SK-N-MC (cell line): Measurements from ENCODE around the gene WRNIP1.

ENCODE experiments used
- DNase-seq: peaks from one replicate; pipeline ENCODE4 v3.0.0-alpha.2; 2011; ENCODE audit warnings: low read depth, low spot score
- H3K27ac ChIP-seq: fragments of 200-600 bp; sonication (generic); 2 replicates; pipeline ENCODE4 v1.5.1; 2016; ENCODE audit warnings: mixed run types
- H3K36me3 ChIP-seq: fragments of 200-600 bp; sonication (generic); 2 replicates; pipeline ENCODE4 v1.6.1; 2017; ENCODE audit warnings: antibody characterized with exemption, low read length, mixed read lengths; ENCODE audit not compliant: insufficient read depth
- H3K4me3 ChIP-seq: fragments of 200-600 bp; sonication (generic); 2 replicates; pipeline ENCODE4 v1.5.1; 2016
- H3K9ac ChIP-seq: fragments of 200-600 bp; sonication (generic); 2 replicates; pipeline ENCODE4 v1.8.0; 2017; ENCODE audit warnings: mixed run types, mixed read lengths; ENCODE audit not compliant: insufficient read length
- H3K9me3 ChIP-seq: fragments of 200-600 bp; sonication (generic); 2 replicates; pipeline ENCODE4 v1.6.1; 2017; ENCODE audit warnings: low read depth, mild to moderate bottlenecking, antibody characterized with exemption, low read length, moderate library complexity, mixed read lengths
- EZH2 ChIP-seq: fragments of 200-600 bp; sonication (generic); IDR thresholded peaks from one replicate; pipeline ENCODE4 v1.6.1; 2017; ENCODE audit warnings: antibody characterized with exemption
- FOXP2 ChIP-seq: optimal IDR thresholded peaks from 2 replicates; pipeline ENCODE3; 2011; ENCODE audit warnings: mild to moderate bottlenecking, moderate library complexity; ENCODE audit not compliant: insufficient read depth; ENCODE audit errors: extremely low read length, control extremely low read depth
- POLR2AphosphoS5 ChIP-seq: IDR thresholded peaks from 2 replicates; pipeline ENCODE4 v1.6.1; 2012; ENCODE audit warnings: mild to moderate bottlenecking, low read depth, low read length, borderline replicate concordance

WRNIP1 gene

DNA sequence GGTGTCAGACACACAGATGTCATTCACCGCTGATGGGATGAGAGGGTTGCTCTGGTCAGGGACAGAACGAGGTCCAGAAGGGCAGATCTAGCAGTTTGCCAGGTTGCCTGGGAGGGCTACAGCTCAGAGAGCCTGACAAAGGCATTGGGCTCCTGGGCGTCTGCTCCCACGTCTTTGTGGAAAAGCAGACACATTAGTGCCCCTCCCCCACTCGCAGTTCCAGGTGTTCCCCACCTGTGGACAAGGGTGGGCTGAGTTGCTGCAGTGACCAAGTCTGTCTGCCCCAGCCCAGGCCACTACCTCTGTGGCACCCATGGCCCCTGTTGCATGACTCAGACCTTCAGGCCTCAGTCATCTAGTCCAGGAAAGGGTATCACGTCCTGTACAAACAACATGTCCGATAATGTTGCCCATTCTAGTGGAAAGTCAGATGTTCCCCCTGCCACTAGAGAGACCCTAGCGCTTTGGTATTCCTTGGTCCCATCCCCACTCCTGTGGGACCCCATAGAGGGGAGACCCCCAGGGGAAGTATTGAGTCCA lies 37.4 kb downstream of the WRNIP1 start:
- TF ChIP-seq EZH2 (no peak), POLR2AphosphoS5 (no peak), FOXP2 (no peak)
- Histone ChIP-seq H3K9ac (no peak overlapping the region), H3K36me3 (no peaks in the 10 kb centered on the region), H3K9me3 (no peaks in the 10 kb centered on the region), H3K4me3 (no peak overlapping the region), H3K27ac (no peak overlapping the region)
- DNase-seq, result no peak

- no peak overlapping the region for H3K9ac ChIP-seq
- H3K27ac ChIP-seq, result no peak overlapping the region
- no peaks in the 10 kb centered on the region for H3K9me3 ChIP-seq
- no peak for TF ChIP-seq FOXP2
- no peak overlapping the region for H3K4me3 ChIP-seq
- no peak for DNase-seq
- H3K36me3 ChIP-seq, result no peaks in the 10 kb centered on the region
These were observed 38.7 kb downstream of the WRNIP1 start for GRCh38 chr6:2803731-2804429.

DNA sequence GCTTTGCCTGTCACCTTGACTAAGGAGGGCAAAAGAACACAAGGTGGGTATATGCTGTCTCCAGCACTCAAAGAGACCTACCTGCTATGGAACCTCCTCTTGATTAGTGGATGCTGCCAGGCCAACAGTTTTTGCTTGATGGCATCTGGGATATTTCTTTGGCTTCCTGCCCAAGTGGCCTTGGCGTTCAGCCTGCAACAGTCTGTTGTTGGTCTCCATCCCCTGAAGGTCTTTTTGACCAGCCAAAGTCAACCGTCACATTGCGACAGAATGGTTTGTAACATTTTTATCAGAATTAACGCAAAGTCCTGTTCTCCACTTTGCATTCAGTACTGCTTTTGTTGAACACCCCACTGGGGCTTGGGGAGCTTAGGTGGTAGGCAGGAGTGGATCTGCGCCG lies 39.3 kb downstream of the WRNIP1 start:
- TF ChIP-seq FOXP2 (no peak), EZH2 (no peak), POLR2AphosphoS5 (no peak)
- no peaks in the 10 kb centered on the region for H3K9me3 ChIP-seq
- H3K9ac ChIP-seq, result no peak overlapping the region
- H3K27ac ChIP-seq, result no peak overlapping the region
- no peak for DNase-seq
- H3K4me3 ChIP-seq, result no peak overlapping the region
- H3K36me3 ChIP-seq, result no peaks in the 10 kb centered on the region

DNA sequence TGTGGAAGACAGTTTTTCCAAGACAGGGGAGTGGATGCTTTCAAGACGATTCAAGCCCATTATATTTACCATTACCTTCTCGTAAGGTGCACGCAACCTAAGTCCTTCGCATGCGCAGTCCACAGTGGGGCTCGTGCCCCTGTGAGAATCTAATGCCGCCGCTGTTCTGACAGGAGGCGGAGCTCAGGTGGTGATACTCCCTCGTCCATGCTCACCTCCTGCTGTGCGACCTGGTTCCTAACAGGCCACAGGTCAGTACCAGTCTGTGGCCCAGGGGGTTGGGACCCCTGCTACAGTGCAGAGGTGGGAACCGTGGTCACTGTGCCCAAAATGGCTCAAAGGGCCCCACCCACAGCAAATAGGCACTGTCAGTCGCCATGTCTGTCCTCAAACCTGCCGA lies 39.8 kb downstream of the WRNIP1 start:
- Histone ChIP-seq H3K9me3 (no peaks in the 10 kb centered on the region), H3K4me3 (no peak overlapping the region), H3K36me3 (no peaks in the 10 kb centered on the region), H3K27ac (no peak overlapping the region), H3K9ac (no peak overlapping the region)
- TF ChIP-seq FOXP2 (no peak), POLR2AphosphoS5 (no peak), EZH2 (no peak)
- no peak for DNase-seq

- no peak overlapping the region for H3K9ac ChIP-seq
- TF ChIP-seq EZH2, result no peak
- TF ChIP-seq POLR2AphosphoS5, result no peak
- no peak for TF ChIP-seq FOXP2
- no peaks in the 10 kb centered on the region for H3K36me3 ChIP-seq
- H3K27ac ChIP-seq, result no peak overlapping the region
- no peak for DNase-seq
- H3K9me3 ChIP-seq, result no peaks in the 10 kb centered on the region
- no peak overlapping the region for H3K4me3 ChIP-seq
These were observed 41.5 kb downstream of the WRNIP1 start for GRCh38 chr6:2806644-2807043.

DNA sequence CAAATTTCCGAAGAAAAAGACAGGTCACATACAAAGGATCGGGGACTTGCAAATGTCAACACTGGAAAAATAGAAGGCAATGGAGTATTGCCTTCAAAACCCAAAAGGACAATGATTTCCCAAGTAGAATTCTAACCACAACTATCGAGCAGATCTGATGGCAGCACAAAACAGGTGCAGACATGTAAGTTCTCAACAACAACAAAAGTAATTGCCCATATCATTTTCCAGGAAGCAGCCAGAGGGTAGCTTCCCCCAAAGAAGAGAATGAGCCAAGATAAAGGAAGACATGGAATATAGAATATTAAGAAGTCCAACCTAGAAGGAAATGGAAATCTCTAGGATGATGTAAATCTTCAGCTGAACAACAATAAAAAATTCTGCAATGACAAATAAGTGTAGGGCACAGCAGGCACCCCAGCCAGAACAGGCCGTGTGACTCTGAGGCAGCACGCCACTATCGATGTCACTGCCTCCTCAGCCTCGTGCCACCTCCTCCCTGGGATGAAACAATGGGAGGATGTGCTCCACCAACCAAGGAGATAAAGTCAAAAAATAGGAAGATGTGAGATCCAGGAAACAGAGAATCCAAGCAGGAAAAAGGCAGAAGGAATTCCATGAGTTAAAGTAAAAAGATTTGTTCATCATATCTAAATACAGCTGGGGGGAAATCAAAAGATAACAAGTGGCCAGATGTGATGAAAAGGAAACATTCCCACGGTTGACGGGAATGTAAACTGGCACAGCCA lies 42.3 kb downstream of the WRNIP1 start:
- no peak overlapping the region for H3K9ac ChIP-seq
- H3K27ac ChIP-seq, result no peak overlapping the region
- H3K36me3 ChIP-seq, result no peaks in the 10 kb centered on the region
- no peaks in the 10 kb centered on the region for H3K9me3 ChIP-seq
- no peak overlapping the region for H3K4me3 ChIP-seq
- DNase-seq, result no peak
- TF ChIP-seq EZH2, result no peak
- TF ChIP-seq POLR2AphosphoS5, result no peak
- TF ChIP-seq FOXP2, result no peak

DNA sequence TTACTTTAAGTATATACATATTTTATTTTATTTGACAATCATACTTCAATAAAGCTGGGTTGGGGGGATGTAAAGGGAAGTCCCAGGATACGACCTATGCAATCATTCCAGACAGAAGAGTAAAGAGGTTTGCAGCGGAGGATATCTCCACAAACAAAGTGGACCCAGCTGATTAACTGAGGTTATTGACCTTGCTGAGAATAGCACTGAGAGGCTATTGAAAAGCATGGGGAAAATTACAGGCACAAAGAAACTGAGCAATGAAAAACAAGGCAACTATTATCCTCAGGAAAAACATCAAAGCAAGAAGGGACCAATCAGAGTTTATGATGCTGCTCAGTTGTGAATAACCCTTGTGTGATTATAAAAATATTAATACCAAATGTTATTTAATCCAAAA lies 43.8 kb downstream of the WRNIP1 start:
- Histone ChIP-seq H3K36me3 (no peaks in the 10 kb centered on the region), H3K27ac (no peak overlapping the region), H3K9me3 (no peaks in the 10 kb centered on the region), H3K4me3 (no peak overlapping the region), H3K9ac (no peak overlapping the region)
- DNase-seq, result no peak
- TF ChIP-seq FOXP2, result no peak
- no peak for TF ChIP-seq EZH2
- no peak for TF ChIP-seq POLR2AphosphoS5

DNA sequence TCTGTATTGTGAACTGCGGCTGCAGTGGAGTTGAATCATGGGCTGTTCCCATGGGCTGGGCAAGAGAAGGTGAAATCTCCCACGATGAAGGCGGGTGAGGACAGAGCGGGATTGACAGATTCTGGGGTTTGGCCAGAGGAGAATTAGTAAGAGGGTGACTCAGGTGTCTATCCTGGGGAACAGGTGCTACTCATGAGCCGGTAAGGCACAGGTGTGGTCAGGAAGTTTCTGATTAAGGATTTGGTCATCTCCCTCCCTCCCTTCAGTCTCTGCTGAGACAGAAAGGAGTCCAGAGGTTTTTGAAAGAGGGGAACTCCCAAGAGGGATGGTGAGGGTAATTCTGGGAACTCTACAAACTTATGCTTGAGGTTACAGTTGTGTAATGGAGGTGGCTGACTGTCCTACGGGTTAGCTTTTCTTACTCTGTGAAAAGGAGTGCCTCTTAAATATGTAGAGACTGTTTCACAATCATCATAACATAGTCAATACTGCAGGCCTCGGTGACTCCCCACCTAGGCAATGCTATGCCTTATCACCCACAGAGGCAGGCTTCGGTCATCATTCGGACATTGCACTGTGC lies 45.0 kb downstream of the WRNIP1 start:
- TF ChIP-seq FOXP2 (no peak), EZH2 (no peak), POLR2AphosphoS5 (no peak)
- H3K27ac ChIP-seq, result no peak overlapping the region
- no peaks in the 10 kb centered on the region for H3K36me3 ChIP-seq
- DNase-seq, result no peak
- H3K9ac ChIP-seq, result no peak overlapping the region
- no peak overlapping the region for H3K4me3 ChIP-seq
- no peaks in the 10 kb centered on the region for H3K9me3 ChIP-seq
